ENCODE data around the gene GLIPR1L1.

The GLIPR1L1 gene

GRCh38 chr12:75364919-75365318, 30.4 kb downstream of the GLIPR1L1 start:
- H3K4me3 ChIP-seq (replicated peaks in 1 of 2; ENCODE audit: low read depth in 2 of 2, low read length in 2 of 2): no peak overlapping the region
- DNase-seq (ENCODE audit: low read depth in 2 of 2): peak in 1 of 2 donors; percentile 34
- TF ChIP-seq CTCF (IDR thresholded peaks at IDR 0.05; ENCODE audit: low read depth, low read length): no peak

- TF ChIP-seq CTCF (IDR thresholded peaks at IDR 0.05; ENCODE audit: low read depth, low read length): no peak
- H3K4me3 ChIP-seq (replicated peaks in 1 of 2; ENCODE audit: low read depth in 2 of 2, low read length in 2 of 2): no peak overlapping the region
- DNase-seq (ENCODE audit: low read depth in 2 of 2): peak in 1 of 2 donors; percentile 38
These were observed 32.2 kb downstream of the GLIPR1L1 start for GRCh38 chr12:75366629-75367028.

- no peak for TF ChIP-seq CTCF (IDR thresholded peaks at IDR 0.05; ENCODE audit: low read depth, low read length)
- DNase-seq (ENCODE audit: low read depth in 2 of 2): no peak
- H3K4me3 ChIP-seq (replicated peaks in 1 of 2; ENCODE audit: low read depth in 2 of 2, low read length in 2 of 2): no peak overlapping the region
These were observed 40.5 kb downstream of the GLIPR1L1 start for GRCh38 chr12:75374971-75375370.

- no peak overlapping the region for H3K4me3 ChIP-seq (replicated peaks in 1 of 2; ENCODE audit: low read depth in 2 of 2, low read length in 2 of 2)
- peak in 1 of 2 donors; percentile 10 for DNase-seq (ENCODE audit: low read depth in 2 of 2)
- TF ChIP-seq CTCF (IDR thresholded peaks at IDR 0.05; ENCODE audit: low read depth, low read length): no peak
These were observed 43.9 kb downstream of the GLIPR1L1 start for GRCh38 chr12:75378354-75378753.

- TF ChIP-seq CTCF (IDR thresholded peaks at IDR 0.05; ENCODE audit: low read depth, low read length): no peak
- no peak overlapping the region for H3K4me3 ChIP-seq (replicated peaks in 1 of 2; ENCODE audit: low read depth in 2 of 2, low read length in 2 of 2)
- peak; percentile 5 to 62 for DNase-seq (ENCODE audit: low read depth in 2 of 2)
These were observed 54.6 kb downstream of the GLIPR1L1 start for GRCh38 chr12:75389061-75389460.

- TF ChIP-seq CTCF (IDR thresholded peaks at IDR 0.05; ENCODE audit: low read depth, low read length): no peak
- peak overlapping the region in 1 of 2 donors; percentile 8 for H3K4me3 ChIP-seq (replicated peaks in 1 of 2; ENCODE audit: low read depth in 2 of 2, low read length in 2 of 2)
- peak in 1 of 2 donors; percentile 8 for DNase-seq (ENCODE audit: low read depth in 2 of 2)
These were observed 55.2 kb downstream of the GLIPR1L1 start for GRCh38 chr12:75389706-75390105.

Data from cardiac fibroblast (primary cell).